ENCODE measurements around the gene RAB30. TPM values are rescaled to one million over a fixed set of nuclear protein-coding genes. Genes with fewer than 3 reads are reported as not detected.
A peak's percentile ranks its signal among the peaks of the same experiment; 100 is the strongest.

Gene RAB30
- total and polyA plus RNA-seq, 8 donors: 11.3 to 15.9 (median 14.3) TPM

DNA sequence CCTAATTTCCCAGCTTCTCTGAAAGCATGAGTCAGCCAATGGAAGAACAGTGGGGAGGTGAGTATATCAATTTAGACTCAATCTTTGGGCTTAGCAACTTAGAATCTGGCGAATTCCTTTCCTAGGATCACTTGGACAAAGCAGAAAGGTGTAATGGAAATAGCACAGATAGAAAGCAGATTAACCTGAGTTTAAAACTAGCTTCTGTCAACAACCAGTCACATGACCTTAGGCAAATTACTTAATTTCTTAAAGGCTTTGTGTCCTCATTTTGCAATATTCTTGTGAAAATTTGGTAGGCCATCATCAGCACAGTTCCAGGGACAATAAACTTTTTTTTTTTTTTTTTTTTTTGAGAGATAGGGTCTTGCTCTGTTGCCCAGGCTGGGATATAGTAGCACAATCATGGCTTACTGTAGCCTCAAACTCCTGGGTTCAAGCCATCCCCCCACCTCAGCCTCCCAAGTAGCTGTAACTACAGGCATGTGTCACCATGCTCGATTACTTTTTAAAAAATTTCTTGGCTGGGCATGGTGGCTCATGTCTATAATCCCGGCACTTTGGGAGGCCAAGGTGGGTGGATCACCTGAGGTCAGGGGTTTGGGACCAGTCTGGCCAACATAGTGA, 44.4 kb upstream of the RAB30 start:
- Histone ChIP-seq H3K27ac (no peak overlapping the region), H3K4me3 (no peak overlapping the region), H3K4me1 (peaks cover 0 to 26% of the 10 kb centered on the region in 2 donors), H3K36me3 (no peaks in the 10 kb centered on the region), H3K9me3 (no peaks in the 10 kb centered on the region), H3K27me3 (no peaks in the 10 kb centered on the region)
- intact Hi-C loops (cut with DNase I): no loop called here
- DNase-seq: no peak
- no peak for TF ChIP-seq CTCF (IDR thresholded peaks at IDR 0.05)
- ATAC-seq: no peak

GRCh38 chr11:83115551-83115950, 43.9 kb upstream of the RAB30 start:
- no peaks in the 10 kb centered on the region for H3K27me3 ChIP-seq
- intact Hi-C loops (cut with DNase I): no loop called here
- DNase-seq (peak in 1 of 4 donors; percentile 34), ATAC-seq (peak; percentile 84)
- no peaks in the 10 kb centered on the region for H3K36me3 ChIP-seq
- H3K4me3 ChIP-seq: no peak overlapping the region
- H3K27ac ChIP-seq: no peak overlapping the region
- no peak for TF ChIP-seq CTCF (IDR thresholded peaks at IDR 0.05)
- H3K4me1 ChIP-seq: peaks cover 0 to 26% of the 10 kb centered on the region in 2 donors
- H3K9me3 ChIP-seq: no peaks in the 10 kb centered on the region

DNA sequence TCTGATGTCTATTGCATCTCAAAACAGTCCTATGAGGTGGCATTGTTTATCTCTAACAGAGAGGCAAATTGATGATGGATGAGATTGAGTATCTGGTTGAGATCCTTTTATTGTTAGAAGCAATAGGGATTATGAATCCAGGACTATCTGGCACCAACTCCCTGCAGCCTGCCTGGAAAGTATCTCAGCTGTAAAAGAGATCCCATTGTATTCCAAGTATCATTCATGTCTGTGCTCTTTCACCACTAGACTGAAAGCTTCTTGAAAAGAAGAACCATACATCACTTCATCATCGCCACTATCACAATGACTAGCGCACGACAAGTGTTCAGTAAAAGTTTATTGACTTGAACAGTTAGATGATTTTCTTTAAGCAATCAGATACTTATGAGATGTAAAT, 43.3 kb upstream of the RAB30 start:
- H3K36me3 ChIP-seq: no peaks in the 10 kb centered on the region
- H3K27me3 ChIP-seq: no peaks in the 10 kb centered on the region
- intact Hi-C loops (cut with DNase I): no loop called here
- no peaks in the 10 kb centered on the region for H3K9me3 ChIP-seq
- H3K27ac ChIP-seq: no peak overlapping the region
- H3K4me3 ChIP-seq: no peak overlapping the region
- H3K4me1 ChIP-seq: peaks cover 0 to 26% of the 10 kb centered on the region in 2 donors
- no peak for TF ChIP-seq CTCF (IDR thresholded peaks at IDR 0.05)
- DNase-seq: no peak
- ATAC-seq: no peak

DNA sequence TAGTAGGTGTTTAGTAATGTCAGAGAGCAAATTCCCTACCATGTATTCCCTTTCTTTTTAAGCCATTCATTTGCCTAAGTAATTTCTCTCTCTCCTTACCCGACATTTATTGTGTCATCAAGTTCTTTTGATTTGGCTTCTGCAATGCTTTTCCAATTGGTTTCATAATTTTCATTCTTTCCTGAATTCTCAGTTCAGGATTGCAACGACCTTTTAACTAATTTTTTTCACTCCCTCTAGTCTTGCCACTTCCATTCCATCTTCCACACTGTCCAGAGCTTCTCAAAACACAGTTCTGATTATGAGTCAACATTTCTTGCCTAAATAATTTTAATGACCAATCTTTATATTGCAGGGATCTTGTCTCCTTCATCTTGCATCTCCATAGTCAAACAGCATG, 41.2 kb upstream of the RAB30 start:
- peaks cover 0 to 25% of the 10 kb centered on the region in 2 donors for H3K4me1 ChIP-seq
- no peaks in the 10 kb centered on the region for H3K36me3 ChIP-seq
- H3K9me3 ChIP-seq: no peaks in the 10 kb centered on the region
- H3K4me3 ChIP-seq: no peak overlapping the region
- DNase-seq (no peak), ATAC-seq (no peak)
- TF ChIP-seq CTCF (IDR thresholded peaks at IDR 0.05): no peak
- H3K27ac ChIP-seq: no peak overlapping the region
- H3K27me3 ChIP-seq: no peaks in the 10 kb centered on the region
- intact Hi-C loops (cut with DNase I): no loop called here

GRCh38 chr11:83105168-83105567, 33.5 kb upstream of the RAB30 start:
- DNase-seq: no peak
- Histone ChIP-seq H3K36me3 (no peaks in the 10 kb centered on the region), H3K27ac (no peak overlapping the region), H3K4me3 (no peak overlapping the region), H3K9me3 (no peaks in the 10 kb centered on the region), H3K4me1 (no peaks in the 10 kb centered on the region), H3K27me3 (no peaks in the 10 kb centered on the region)
- intact Hi-C loops (cut with DNase I): no loop called here
- TF ChIP-seq CTCF (IDR thresholded peaks at IDR 0.05): no peak
- ATAC-seq: no peak
